Jurkat, Clone E6-1 (cell line): ENCODE measurements around the gene RBM26.
"Not testable (repeated sequence)": the region's sequence is repeated elsewhere in the genome, so short reads cannot be mapped to it uniquely, and the experiment has no call there.

ENCODE experiments used
- DNase-seq: peaks from one replicate; pipeline ENCODE4 v3.0.0-alpha.2; 2011; ENCODE audit warnings: low read depth, low spot score
- H3K4me3 ChIP-seq: 2 replicates; pipeline ENCODE4 v1.5.1; 2011; ENCODE audit warnings: mild to moderate bottlenecking, low read length, control low read depth, moderate library complexity

RBM26 gene

DNA sequence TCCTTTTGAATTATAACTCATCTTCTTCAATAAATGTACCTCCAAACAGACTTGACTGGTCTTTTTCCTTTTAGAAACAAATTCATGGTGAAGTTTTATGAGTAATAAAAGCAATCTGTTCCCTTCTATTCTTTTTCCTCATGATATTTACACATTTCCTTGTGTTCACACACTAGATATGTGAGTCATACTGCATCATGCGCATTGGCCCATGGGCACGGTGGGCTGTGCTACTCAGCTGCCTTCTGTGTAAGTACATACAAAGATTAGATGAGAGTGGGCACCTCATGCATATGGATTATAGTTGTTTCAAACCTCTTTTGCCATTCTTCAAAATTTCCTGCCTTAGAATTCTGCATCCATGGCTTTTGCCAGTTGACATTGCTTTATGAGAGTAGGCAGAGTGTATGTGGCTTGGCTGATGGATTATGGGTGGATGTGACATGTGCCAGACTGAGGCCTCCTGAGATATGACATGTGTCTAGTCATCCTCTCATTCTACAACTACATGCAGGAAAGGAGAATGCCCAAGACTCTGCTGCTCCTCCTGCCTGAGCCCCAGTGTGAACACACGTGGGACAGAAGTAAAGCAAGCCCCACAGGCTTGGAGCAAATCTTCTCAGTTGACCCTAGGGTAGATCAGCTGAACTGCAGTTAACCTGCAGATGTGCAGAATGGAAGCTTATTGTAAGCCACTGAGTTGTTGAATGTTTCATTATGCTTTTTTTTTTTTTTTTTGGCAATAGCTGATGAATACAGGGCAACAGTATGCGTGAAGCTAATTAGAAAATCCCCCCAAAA is 109.9 kb downstream of the RBM26 start:
- no peak for DNase-seq
- H3K4me3 ChIP-seq: no peak overlapping the region

DNA sequence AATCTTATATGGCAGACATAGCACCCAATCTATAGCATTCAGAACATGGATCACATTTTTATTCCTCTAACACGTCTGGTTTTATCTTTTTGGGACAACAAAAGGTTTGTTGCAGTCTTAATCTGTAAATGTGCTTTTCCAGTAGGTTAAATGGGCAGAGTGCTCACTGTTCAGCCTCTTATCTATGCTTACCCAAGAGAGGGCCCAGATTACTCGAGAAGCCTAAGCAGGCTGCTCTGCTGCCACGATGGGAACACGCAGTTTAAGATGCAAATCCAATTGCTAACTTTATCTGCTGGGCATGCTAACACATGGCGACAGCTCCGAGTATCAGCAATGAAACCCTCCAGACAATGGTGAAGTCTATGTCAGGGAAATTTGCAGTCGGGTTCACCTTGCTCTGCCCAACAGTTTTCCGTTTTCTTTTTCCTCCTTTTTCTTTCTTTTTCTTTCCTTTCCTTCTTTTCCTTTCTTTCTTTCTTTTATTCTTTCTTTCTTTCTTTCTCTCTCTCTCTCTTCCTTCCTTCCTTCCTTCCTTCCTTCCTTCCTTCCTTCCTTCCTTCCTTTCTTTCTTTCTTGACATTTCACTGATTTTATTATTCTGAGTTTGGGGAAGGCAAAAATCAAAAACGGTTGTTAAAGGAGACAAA is 115.3 kb downstream of the RBM26 start:
- no peak overlapping the region for H3K4me3 ChIP-seq
- DNase-seq: no peak

GRCh38 chr13:79289571-79289970 is 116.5 kb downstream of the RBM26 start:
- no peak for DNase-seq

DNA sequence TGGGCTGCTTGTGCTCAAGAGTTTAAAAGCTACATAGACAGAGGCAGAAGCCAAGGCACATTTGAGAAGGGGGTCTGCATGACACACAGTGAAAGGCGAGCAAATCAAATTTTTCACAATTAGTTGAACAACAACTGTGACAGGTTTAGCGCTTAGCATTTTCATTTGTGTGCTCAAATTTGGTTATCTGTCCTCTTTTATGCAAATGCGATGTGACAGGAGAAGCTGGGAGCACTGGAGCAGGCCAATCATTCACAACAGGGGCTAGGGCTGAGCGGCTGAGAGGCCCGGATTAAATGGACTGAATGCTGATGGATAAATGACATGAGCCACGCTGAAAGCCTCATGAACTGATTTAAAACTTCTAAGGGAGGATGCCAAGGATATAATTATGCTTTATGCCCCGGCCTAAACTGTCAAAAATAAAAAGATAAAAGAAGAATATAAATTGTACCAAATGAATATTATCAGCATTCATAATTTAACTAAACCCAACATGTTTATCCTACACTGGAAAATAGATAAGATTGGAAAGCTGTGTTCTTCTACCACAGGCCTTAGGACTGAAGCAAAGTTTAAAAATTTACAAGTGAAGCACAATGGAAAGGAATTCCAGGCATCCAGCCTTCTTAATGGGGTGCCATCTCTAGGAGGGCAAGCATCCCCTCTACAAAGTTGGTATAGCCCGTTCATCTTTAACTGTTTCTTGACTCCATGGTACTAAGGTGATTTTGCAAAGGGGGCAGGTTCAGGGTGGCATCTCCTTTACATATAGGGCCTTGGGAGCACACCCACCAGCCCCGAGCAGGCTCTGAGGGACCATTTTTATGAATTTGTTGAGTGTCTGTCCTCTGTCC is 117.9 kb downstream of the RBM26 start:
- H3K4me3 ChIP-seq: no peak overlapping the region
- DNase-seq: no peak

More at GRCh38 chr13:79289571-79289970, 116.5 kb downstream of the RBM26 start:
- H3K4me3 ChIP-seq: no peak overlapping the region

DNA sequence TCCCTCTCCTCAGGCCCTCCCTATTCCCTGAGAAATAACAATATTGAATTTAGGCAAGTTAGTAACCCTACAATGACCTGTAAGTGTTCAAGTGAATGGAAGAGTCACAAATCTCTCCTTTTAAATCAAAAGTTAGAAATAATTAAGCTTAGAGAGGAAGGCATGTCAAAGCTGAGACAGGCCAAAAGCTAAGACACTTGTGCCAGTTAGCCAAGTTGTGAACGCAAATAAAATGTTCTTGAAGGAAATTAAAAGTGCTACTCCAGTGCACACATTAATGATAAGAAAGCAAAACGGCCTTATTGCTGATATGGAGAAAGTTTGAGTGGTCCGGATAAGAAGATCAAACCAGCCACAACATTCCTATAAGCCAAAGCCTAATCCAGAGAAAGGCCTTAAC is 120.9 kb downstream of the RBM26 start:
- no peak overlapping the region for H3K4me3 ChIP-seq
- DNase-seq: no peak

DNA sequence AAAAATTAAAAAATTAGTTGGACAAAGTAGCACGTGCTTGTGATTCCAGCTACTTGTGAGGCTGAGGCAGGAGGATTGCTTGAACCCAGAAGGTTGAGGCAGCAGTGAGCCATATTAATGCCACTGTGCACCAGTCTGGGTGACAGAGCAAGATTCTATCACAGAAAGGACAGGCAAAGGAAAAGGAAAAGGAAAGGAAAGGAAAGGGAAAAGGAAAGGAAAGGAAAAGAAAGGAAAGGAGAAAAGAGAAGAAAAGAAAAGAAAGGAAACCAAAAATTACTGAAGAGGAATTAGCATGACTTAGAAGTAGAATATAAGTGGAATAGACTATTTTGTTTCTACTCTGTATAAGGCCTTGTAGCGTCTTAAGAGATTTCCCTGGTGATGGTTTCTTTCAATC is 122.3 kb downstream of the RBM26 start:
- no peak for DNase-seq
- H3K4me3 ChIP-seq: no peak overlapping the region

DNA sequence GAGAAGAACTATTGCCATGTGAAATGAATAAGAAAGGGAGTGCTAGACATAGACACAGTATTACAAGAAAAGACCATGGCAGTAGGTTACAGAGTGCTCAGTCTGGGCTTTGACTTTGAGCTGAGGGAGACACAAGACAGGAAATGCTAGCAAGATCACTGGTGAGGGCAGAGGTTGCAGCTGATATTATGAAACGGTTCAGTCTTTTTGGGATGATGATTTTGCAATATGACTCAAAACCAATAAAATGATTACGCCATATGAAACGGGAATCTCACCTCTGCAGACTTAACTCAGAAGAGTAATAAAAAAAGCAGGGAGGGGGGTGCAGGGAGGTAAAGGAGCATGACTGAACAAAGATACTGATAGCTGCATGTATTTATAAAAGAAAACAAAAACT is 123.1 kb downstream of the RBM26 start:
- no peak for DNase-seq
- H3K4me3 ChIP-seq: no peak overlapping the region

DNA sequence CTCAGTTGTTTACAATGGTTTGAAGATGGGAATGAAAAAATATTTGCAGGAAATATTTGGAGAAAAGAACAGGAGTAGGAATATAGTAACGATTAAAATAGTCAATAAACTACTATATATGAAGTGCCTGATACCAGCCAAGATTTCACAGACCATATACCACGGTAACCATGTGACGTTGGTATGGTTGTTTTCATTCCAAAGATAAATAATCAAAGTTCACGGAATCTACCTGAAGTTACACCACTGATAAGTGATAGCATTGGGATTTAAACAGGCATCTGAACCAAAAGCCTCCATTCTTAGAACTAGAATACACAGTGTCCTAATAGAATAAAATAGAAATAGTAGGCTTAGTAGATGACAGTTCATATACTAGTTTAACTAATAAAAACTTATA is 123.5 kb downstream of the RBM26 start:
- H3K4me3 ChIP-seq: no peak overlapping the region
- no peak for DNase-seq

- no peak for DNase-seq
- no peak overlapping the region for H3K4me3 ChIP-seq
Observed at GRCh38 chr13:79281339-79281747, 124.7 kb downstream of the RBM26 start.

DNA sequence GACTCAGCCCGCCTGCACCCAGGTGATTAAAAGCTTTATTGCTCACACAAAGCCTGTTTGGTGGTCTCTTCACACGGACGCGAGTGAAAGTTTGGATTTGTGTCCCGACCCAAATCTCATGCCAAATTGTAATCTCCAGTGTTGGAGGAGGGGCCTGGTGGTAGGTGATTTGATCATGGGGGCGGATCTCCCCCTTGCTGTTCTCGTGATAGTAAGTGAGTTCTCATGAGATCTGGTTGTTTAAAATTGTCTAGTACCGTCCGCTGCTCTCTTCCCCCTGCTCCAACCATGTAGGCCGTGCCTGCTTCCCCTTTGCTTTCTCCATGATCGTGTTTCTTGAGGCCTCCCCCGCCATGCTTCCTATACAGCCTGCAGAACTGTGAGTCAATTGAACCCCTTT is 126.3 kb downstream of the RBM26 start:
- not testable (repeated sequence) for H3K4me3 ChIP-seq, DNase-seq

- no peak for DNase-seq
- H3K4me3 ChIP-seq: no peak overlapping the region
Observed at GRCh38 chr13:79273045-79273444, 133.0 kb downstream of the RBM26 start.

DNA sequence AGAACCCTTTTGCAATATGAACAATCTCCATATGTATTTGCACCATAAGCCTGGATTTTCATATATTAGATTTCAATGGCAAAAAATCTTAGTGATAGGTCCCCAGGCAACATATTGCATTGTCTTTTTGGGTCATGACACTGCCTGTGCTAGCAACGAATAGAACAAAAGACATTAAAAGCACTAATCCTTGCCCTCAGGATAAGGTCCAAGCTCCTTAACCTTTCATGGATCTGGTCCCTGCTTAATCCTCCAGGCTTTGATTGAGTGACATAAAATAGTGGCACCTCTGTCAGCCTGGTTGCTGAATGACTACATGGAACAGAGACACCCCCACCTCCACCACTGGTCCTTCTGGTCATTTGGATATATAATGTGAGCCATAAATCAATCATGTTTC is 134.4 kb downstream of the RBM26 start:
- no peak for DNase-seq
- no peak overlapping the region for H3K4me3 ChIP-seq

- DNase-seq: no peak
- H3K4me3 ChIP-seq: no peak overlapping the region
Observed at GRCh38 chr13:79270859-79271258, 135.2 kb downstream of the RBM26 start.
